ENCODE measurements around the gene TPGS2.
"Not testable (repeated sequence)": the region's sequence is repeated elsewhere in the genome, so short reads cannot be mapped to it uniquely, and the experiment has no call there.

The TPGS2 gene

GRCh38 chr18:36828630-36829361 is at the start of gene TPGS2, which contains the start of gene KIAA1328:
Gene TPGS2, minus strand, starts transcription at chr18:36829002. Its CDS starts 235 bp downstream, at chr18:36828767.
Gene KIAA1328, plus strand, starts transcription at chr18:36829127. Its CDS starts 12 bp downstream, at chr18:36829139.
- DNase-seq (ENCODE audit: low read depth): peak; percentile 63

- DNase-seq (ENCODE audit: low read depth): not testable (repeated sequence)
Measured at GRCh38 chr18:36873826-36874225, 45.0 kb upstream of the TPGS2 start.

- no peak for DNase-seq (ENCODE audit: low read depth)
Measured at GRCh38 chr18:36872329-36872728, 43.5 kb upstream of the TPGS2 start.

- no peak for DNase-seq (ENCODE audit: low read depth)
Measured at GRCh38 chr18:36871801-36872200, 43.0 kb upstream of the TPGS2 start.

GRCh38 chr18:36867056-36867455 is 38.3 kb upstream of the TPGS2 start:
- no peak for DNase-seq (ENCODE audit: low read depth)

- DNase-seq (ENCODE audit: low read depth): no peak
Measured at GRCh38 chr18:36862182-36862581, 33.4 kb upstream of the TPGS2 start.

GRCh38 chr18:36856815-36857214 is 28.0 kb upstream of the TPGS2 start:
- DNase-seq (ENCODE audit: low read depth): no peak

- no peak for DNase-seq (ENCODE audit: low read depth)
Measured at GRCh38 chr18:36851202-36851590, 22.4 kb upstream of the TPGS2 start.

GRCh38 chr18:36850527-36851201 is 21.9 kb upstream of the TPGS2 start:
- no peak for DNase-seq (ENCODE audit: low read depth)

- DNase-seq (ENCODE audit: low read depth): no peak
Measured at GRCh38 chr18:36849288-36850006, 20.6 kb upstream of the TPGS2 start.

- DNase-seq (ENCODE audit: low read depth): no peak
Measured at GRCh38 chr18:36848609-36849008, 19.8 kb upstream of the TPGS2 start.

- DNase-seq (ENCODE audit: low read depth): no peak
Measured at GRCh38 chr18:36843784-36844183, 15.0 kb upstream of the TPGS2 start.

GRCh38 chr18:36843199-36843598 is 14.4 kb upstream of the TPGS2 start:
- DNase-seq (ENCODE audit: low read depth): no peak

- no peak for DNase-seq (ENCODE audit: low read depth)
Measured at GRCh38 chr18:36839835-36840234, 11.0 kb upstream of the TPGS2 start.

GRCh38 chr18:36835927-36836326 is 7.1 kb upstream of the TPGS2 start:
- DNase-seq (ENCODE audit: low read depth): no peak

- DNase-seq (ENCODE audit: low read depth): no peak
Measured at GRCh38 chr18:36833120-36833519, 4.3 kb upstream of the TPGS2 start.

- DNase-seq (ENCODE audit: low read depth): no peak
Measured at GRCh38 chr18:36831139-36831538, 2.3 kb upstream of the TPGS2 start.

GRCh38 chr18:36830158-36830495 is 1.3 kb upstream of the TPGS2 start:
- no peak for DNase-seq (ENCODE audit: low read depth)

GRCh38 chr18:36829362-36830157 is 758 bp upstream of the TPGS2 start:
- no peak for DNase-seq (ENCODE audit: low read depth)

GRCh38 chr18:36828157-36828629 is 609 bp downstream of the TPGS2 start:
- DNase-seq (ENCODE audit: low read depth): peak; percentile 2

GRCh38 chr18:36826556-36826955 is 2.2 kb downstream of the TPGS2 start:
- DNase-seq (ENCODE audit: low read depth): no peak

GRCh38 chr18:36825526-36825925 is 3.3 kb downstream of the TPGS2 start:
- DNase-seq (ENCODE audit: low read depth): no peak

All from stimulated activated CD8-positive, alpha-beta memory T cell treated with anti-CD3 and anti-CD28 coated beads, Interleukin-7, amount 100 ng/mL, for 24 hours (primary cell).